ENCODE measurements around the gene PLD1.

Gene PLD1

GRCh38 chr3:171551296-171551695, 259.0 kb downstream of the PLD1 start:
- DNase-seq, result no peak

Data from NCI-H1436 treated with DMSO at 0.1 percent for 48 hours (cell line).